GM23338 (cell line): Measurements from ENCODE around the gene RBM19.

Experiments
- CREB1 ChIP-seq: fragments of 250-450 bp; sonication (Bioruptor Pico); IDR thresholded peaks from 2 replicates; pipeline ENCODE4 v1.5.0; 2020; ENCODE audit warnings: low read depth, mild to moderate bottlenecking, moderate library complexity
- ETS1 ChIP-seq: IDR thresholded peaks from 2 replicates; pipeline ENCODE4 v1.6.1; 2016; ENCODE audit warnings: antibody characterized with exemption
- EZH2 ChIP-seq: fragments of 200-600 bp; sonication (generic); IDR thresholded peaks from one replicate; pipeline ENCODE4 v1.8.0; 2017; ENCODE audit warnings: antibody characterized with exemption, mild to moderate bottlenecking, low read depth; ENCODE audit not compliant: unreplicated experiment
- EZH2phosphoT487 ChIP-seq: fragments of 200-600 bp; sonication (generic); IDR thresholded peaks from one replicate; pipeline ENCODE4 v1.8.1; 2018; ENCODE audit warnings: antibody characterized with exemption; ENCODE audit not compliant: unreplicated experiment
- NANOG ChIP-seq: IDR thresholded peaks from 2 replicates; pipeline ENCODE4 v1.6.1; 2016; ENCODE audit warnings: antibody characterized with exemption, borderline replicate concordance
- POLR2AphosphoS5 ChIP-seq: IDR thresholded peaks from 2 replicates; pipeline ENCODE4 v1.6.1; 2016; ENCODE audit warnings: antibody characterized with exemption, low read depth
- STAT1 ChIP-seq: IDR thresholded peaks from one replicate; pipeline ENCODE4 v1.6.1; 2016; ENCODE audit warnings: antibody characterized with exemption; ENCODE audit not compliant: unreplicated experiment
- ZNF114 ChIP-seq: fragments of 250-450 bp; sonication (Bioruptor Pico); IDR thresholded peaks from 2 replicates; pipeline ENCODE4 v1.5.0; 2020; ENCODE audit warnings: mild to moderate bottlenecking, moderate library complexity
- TF ChIP-seq, protein P1 (sequence below), 2 experiments: fragments of 200-600 bp in 1 of 2; sonication (generic) in 1 of 2; conservative IDR thresholded peaks; 2 replicates each; pipeline versions ENCODE4 v1.5.1 to v1.6.1; 2016 to 2017; ENCODE audit warnings: antibody characterized with exemption in 2 of 2, low read depth in 2 of 2, mild to moderate bottlenecking in 2 of 2, moderate library complexity in 1 of 2
- TF ChIP-seq, protein P2 (sequence below): IDR thresholded peaks from one replicate; pipeline ENCODE4 v1.6.1; 2018; ENCODE audit warnings: antibody characterized with exemption; ENCODE audit not compliant: unreplicated experiment

GRCh38 chr12:113923251-113923650 lies 42.9 kb downstream of the RBM19 start:
- TF ChIP-seq, protein P1, sequence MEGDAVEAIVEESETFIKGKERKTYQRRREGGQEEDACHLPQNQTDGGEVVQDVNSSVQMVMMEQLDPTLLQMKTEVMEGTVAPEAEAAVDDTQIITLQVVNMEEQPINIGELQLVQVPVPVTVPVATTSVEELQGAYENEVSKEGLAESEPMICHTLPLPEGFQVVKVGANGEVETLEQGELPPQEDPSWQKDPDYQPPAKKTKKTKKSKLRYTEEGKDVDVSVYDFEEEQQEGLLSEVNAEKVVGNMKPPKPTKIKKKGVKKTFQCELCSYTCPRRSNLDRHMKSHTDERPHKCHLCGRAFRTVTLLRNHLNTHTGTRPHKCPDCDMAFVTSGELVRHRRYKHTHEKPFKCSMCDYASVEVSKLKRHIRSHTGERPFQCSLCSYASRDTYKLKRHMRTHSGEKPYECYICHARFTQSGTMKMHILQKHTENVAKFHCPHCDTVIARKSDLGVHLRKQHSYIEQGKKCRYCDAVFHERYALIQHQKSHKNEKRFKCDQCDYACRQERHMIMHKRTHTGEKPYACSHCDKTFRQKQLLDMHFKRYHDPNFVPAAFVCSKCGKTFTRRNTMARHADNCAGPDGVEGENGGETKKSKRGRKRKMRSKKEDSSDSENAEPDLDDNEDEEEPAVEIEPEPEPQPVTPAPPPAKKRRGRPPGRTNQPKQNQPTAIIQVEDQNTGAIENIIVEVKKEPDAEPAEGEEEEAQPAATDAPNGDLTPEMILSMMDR (conservative IDR thresholded peaks at IDR 0.05; ENCODE audit: low read depth in 2 of 2): no peak
- TF ChIP-seq CREB1 (CRISPR knock-in tag): no peak
- no peak for TF ChIP-seq EZH2phosphoT487
- TF ChIP-seq, protein P2, sequence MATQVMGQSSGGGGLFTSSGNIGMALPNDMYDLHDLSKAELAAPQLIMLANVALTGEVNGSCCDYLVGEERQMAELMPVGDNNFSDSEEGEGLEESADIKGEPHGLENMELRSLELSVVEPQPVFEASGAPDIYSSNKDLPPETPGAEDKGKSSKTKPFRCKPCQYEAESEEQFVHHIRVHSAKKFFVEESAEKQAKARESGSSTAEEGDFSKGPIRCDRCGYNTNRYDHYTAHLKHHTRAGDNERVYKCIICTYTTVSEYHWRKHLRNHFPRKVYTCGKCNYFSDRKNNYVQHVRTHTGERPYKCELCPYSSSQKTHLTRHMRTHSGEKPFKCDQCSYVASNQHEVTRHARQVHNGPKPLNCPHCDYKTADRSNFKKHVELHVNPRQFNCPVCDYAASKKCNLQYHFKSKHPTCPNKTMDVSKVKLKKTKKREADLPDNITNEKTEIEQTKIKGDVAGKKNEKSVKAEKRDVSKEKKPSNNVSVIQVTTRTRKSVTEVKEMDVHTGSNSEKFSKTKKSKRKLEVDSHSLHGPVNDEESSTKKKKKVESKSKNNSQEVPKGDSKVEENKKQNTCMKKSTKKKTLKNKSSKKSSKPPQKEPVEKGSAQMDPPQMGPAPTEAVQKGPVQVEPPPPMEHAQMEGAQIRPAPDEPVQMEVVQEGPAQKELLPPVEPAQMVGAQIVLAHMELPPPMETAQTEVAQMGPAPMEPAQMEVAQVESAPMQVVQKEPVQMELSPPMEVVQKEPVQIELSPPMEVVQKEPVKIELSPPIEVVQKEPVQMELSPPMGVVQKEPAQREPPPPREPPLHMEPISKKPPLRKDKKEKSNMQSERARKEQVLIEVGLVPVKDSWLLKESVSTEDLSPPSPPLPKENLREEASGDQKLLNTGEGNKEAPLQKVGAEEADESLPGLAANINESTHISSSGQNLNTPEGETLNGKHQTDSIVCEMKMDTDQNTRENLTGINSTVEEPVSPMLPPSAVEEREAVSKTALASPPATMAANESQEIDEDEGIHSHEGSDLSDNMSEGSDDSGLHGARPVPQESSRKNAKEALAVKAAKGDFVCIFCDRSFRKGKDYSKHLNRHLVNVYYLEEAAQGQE: no peak
- no peak for TF ChIP-seq EZH2
- TF ChIP-seq POLR2AphosphoS5: no peak
- no peak for TF ChIP-seq NANOG
- TF ChIP-seq STAT1: no peak
- no peak for TF ChIP-seq ZNF114 (CRISPR knock-in tag)
- TF ChIP-seq ETS1: no peak
